H1 (cell line): ENCODE results near the gene SPDYE2B. TPM values are rescaled to one million over a fixed set of nuclear protein-coding genes. Genes with fewer than 3 reads are reported as not detected.
"Not testable (repeated sequence)": the region's sequence is repeated elsewhere in the genome, so short reads cannot be mapped to it uniquely, and the experiment has no call there.

Experiments
- CTCF ChIA-PET: fragments of 300-600 bp; sonication (Branson Sonifier 250); formaldehyde crosslinking; loops from one replicate; lab custom pipeline; 2021; ENCODE audit not compliant: partially characterized antibody; lab: Charles Lee
- POLR2A ChIA-PET: fragments of 300-600 bp; sonication (Branson Sonifier 250); formaldehyde crosslinking; loops from one replicate; lab custom pipeline; 2021; ENCODE audit warnings: inconsistent platforms; ENCODE audit not compliant: partially characterized antibody; lab: Charles Lee
- DNase-seq, 2 experiments: peaks; one replicate each; pipeline versions ENCODE4 v3.0.0 to v3.0.0-alpha.2; 2010 to 2022; ENCODE audit warnings: low spot score in 2 of 2, low read depth in 1 of 2, mixed read lengths in 1 of 2
- FAIRE-seq: peaks from 2 replicates; lab custom pipeline; 2011; peaks lifted over from hg19 to GRCh38; lab: Jason Lieb, UNC
- H2AFZ ChIP-seq: 2 replicates; pipeline ENCODE4 v1.8.1; 2012; ENCODE audit warnings: low read length, inconsistent platforms
- H2AK5ac ChIP-seq: 2 replicates; pipeline ENCODE4 v1.6.1; 2013; ENCODE audit warnings: low read depth, low read length
- H2BK120ac ChIP-seq: replicated peaks from 2 replicates; pipeline ENCODE3; 2013; ENCODE audit warnings: low read depth, low read length, inconsistent platforms
- H2BK12ac ChIP-seq: 2 replicates; pipeline ENCODE4 v1.6.1; 2013; ENCODE audit warnings: low read depth, low read length
- H2BK15ac ChIP-seq: 2 replicates; pipeline ENCODE4 v1.6.1; 2013; ENCODE audit warnings: low read length
- H2BK20ac ChIP-seq: 2 replicates; pipeline ENCODE4 v1.6.1; 2013; ENCODE audit warnings: low read length
- H2BK5ac ChIP-seq: 2 replicates; pipeline ENCODE4 v1.6.1; 2013; ENCODE audit warnings: low read depth, low read length
- H3K14ac ChIP-seq: 2 replicates; pipeline ENCODE4 v1.6.1; 2013; ENCODE audit warnings: inconsistent platforms; ENCODE audit not compliant: insufficient read length
- H3K18ac ChIP-seq: 2 replicates; pipeline ENCODE4 v1.6.1; 2013; ENCODE audit warnings: low read length; ENCODE audit errors: extremely low read depth
- H3K23ac ChIP-seq: 2 replicates; pipeline ENCODE4 v1.6.1; 2013; ENCODE audit warnings: inconsistent platforms; ENCODE audit not compliant: insufficient read length
- H3K23me2 ChIP-seq: 2 replicates; pipeline ENCODE4 v1.6.1; 2013; ENCODE audit warnings: low read depth, low read length
- H3K27ac ChIP-seq: 2 replicates; pipeline ENCODE4 v1.6.1; 2011; ENCODE audit warnings: low read depth, low read length, inconsistent platforms
- H3K27me3 ChIP-seq, 4 experiments: replicated peaks in 1 of 4; 1 replicate in 1 of 4; 2 replicates in 3 of 4; pipeline versions ENCODE4 v1.6.1 to v1.8.1; 2011 to 2013; ENCODE audit warnings: low read length in 3 of 4, mild to moderate bottlenecking in 3 of 4, inconsistent platforms in 2 of 4, mixed read lengths in 2 of 4, moderate library complexity in 1 of 4; ENCODE audit not compliant: control insufficient read depth in 3 of 4, insufficient read depth in 3 of 4; ENCODE audit errors: extremely low read depth in 1 of 4
- H3K36me3 ChIP-seq, 4 experiments: 2 replicates each; pipeline versions ENCODE4 v1.6.1 to v1.8.1; 2011 to 2013; ENCODE audit warnings: mild to moderate bottlenecking in 4 of 4, low read length in 3 of 4, moderate library complexity in 2 of 4, control low read depth in 1 of 4, inconsistent platforms in 1 of 4; ENCODE audit not compliant: insufficient read depth in 4 of 4, control insufficient read depth in 2 of 4
- H3K4ac ChIP-seq: replicated peaks from 2 replicates; pipeline ENCODE3; 2013; ENCODE audit warnings: low read length, low read depth, mixed read lengths, inconsistent platforms; ENCODE audit not compliant: insufficient read length
- H3K4me1 ChIP-seq, 4 experiments: replicated peaks in 1 of 4; 1 replicate in 1 of 4; 2 replicates in 3 of 4; pipeline versions ENCODE4 v1.6.1 to v1.8.1; 2011 to 2013; ENCODE audit warnings: low read length in 3 of 4, inconsistent platforms in 2 of 4, mixed read lengths in 1 of 4; ENCODE audit not compliant: insufficient read depth in 4 of 4, control insufficient read depth in 3 of 4
- H3K4me2 ChIP-seq, 2 experiments: 2 replicates each; pipeline versions ENCODE4 v1.6.1 to v1.8.1; 2011 to 2013; ENCODE audit warnings: low read depth in 2 of 2, low read length in 2 of 2, control low read depth in 1 of 2, inconsistent platforms in 1 of 2, mild to moderate bottlenecking in 1 of 2; ENCODE audit not compliant: insufficient read depth in 1 of 2
- H3K4me3 ChIP-seq, 4 experiments: fragments of 200-600, 300-600 bp in 1 of 4; sonication (generic), shearing (Covaris generic), sonication (Bioruptor Twin) in 1 of 4; 2 replicates each; pipeline versions ENCODE4 v1.5.1 to v1.8.1; 2011 to 2016; ENCODE audit warnings: low read length in 4 of 4, low read depth in 3 of 4, control low read depth in 2 of 4, inconsistent platforms in 2 of 4, mild to moderate bottlenecking in 2 of 4, mixed read lengths in 1 of 4, moderate library complexity in 1 of 4; ENCODE audit not compliant: insufficient read depth in 2 of 4; ENCODE audit errors: extremely low read depth in 1 of 4
- H3K56ac ChIP-seq: replicated peaks from 2 replicates; pipeline ENCODE3; 2013; ENCODE audit warnings: low read depth, mild to moderate bottlenecking, mixed read lengths, low read length, inconsistent platforms; ENCODE audit not compliant: insufficient read length
- H3K79me1 ChIP-seq: 2 replicates; pipeline ENCODE4 v1.6.1; 2013; ENCODE audit warnings: low read depth, low read length, control low read depth
- H3K79me2 ChIP-seq, 2 experiments: 2 replicates each; pipeline versions ENCODE4 v1.6.1 to v1.8.1; 2012 to 2013; ENCODE audit warnings: low read length in 2 of 2, mild to moderate bottlenecking in 2 of 2, inconsistent platforms in 1 of 2; ENCODE audit not compliant: insufficient read depth in 2 of 2, control insufficient read depth in 1 of 2
- H3K9ac ChIP-seq, 4 experiments: replicated peaks in 1 of 4; 1 replicate in 1 of 4; 2 replicates in 3 of 4; pipeline versions ENCODE4 v1.6.1 to v1.8.1; 2011 to 2013; ENCODE audit warnings: low read depth in 3 of 4, low read length in 3 of 4, control low read depth in 2 of 4, mild to moderate bottlenecking in 2 of 4, moderate library complexity in 2 of 4, inconsistent platforms in 1 of 4; ENCODE audit errors: extremely low read depth in 1 of 4
- H3K9me3 ChIP-seq, 2 experiments: 2 replicates each; pipeline versions ENCODE4 v1.6.1 to v1.8.1; 2012 to 2013; ENCODE audit warnings: mild to moderate bottlenecking in 2 of 2, moderate library complexity in 2 of 2, control low read depth in 1 of 2, inconsistent platforms in 1 of 2, low read depth in 1 of 2, low read length in 1 of 2, mixed read lengths in 1 of 2; ENCODE audit not compliant: insufficient read depth in 2 of 2
- H4K20me1 ChIP-seq, 2 experiments: replicated peaks in 1 of 2; 2 replicates each; pipeline versions ENCODE3 to v1.8.1; 2011 to 2013; ENCODE audit warnings: inconsistent platforms in 2 of 2, low read length in 2 of 2, mild to moderate bottlenecking in 1 of 2; ENCODE audit not compliant: insufficient read depth in 2 of 2, control insufficient read depth in 1 of 2
- H4K5ac ChIP-seq: 2 replicates; pipeline ENCODE4 v1.6.1; 2013; ENCODE audit warnings: low read length, low read depth, mixed read lengths, inconsistent platforms; ENCODE audit not compliant: insufficient read length
- H4K8ac ChIP-seq: 2 replicates; pipeline ENCODE4 v1.8.0; 2013; ENCODE audit warnings: mild to moderate bottlenecking, moderate library complexity, low read length, inconsistent platforms; ENCODE audit not compliant: insufficient read depth; ENCODE audit errors: extremely low read depth
- H4K91ac ChIP-seq: replicated peaks from 2 replicates; pipeline ENCODE3; 2013; ENCODE audit warnings: low read length, mixed read lengths, inconsistent platforms; ENCODE audit not compliant: insufficient read length
- WGBS, 2 experiments: shearing (Covaris generic) in 1 of 2; methylation state at CpG; one replicate each; pipeline versions ENCODE4 v1.1.6 to v1.1.7; 2013 to 2015; ENCODE audit warnings: low lambda C conversion rate in 2 of 2, mixed read lengths in 2 of 2, inconsistent platforms in 1 of 2, low coverage in 1 of 2, missing lambda C conversion rate in 1 of 2; ENCODE audit not compliant: insufficient replicate concordance in 2 of 2, insufficient coverage in 1 of 2, insufficient read length in 1 of 2; ENCODE audit errors: extremely low coverage in 1 of 2, missing lambda C conversion rate in 1 of 2; 5-methylcytosine and 5-hydroxymethylcytosine counted together
- polyA plus RNA-seq, 7 experiments: library from polyadenylated mRNA; depleted of rRNA in 3 of 7; stranded (reverse) in 5 of 7; unstranded in 2 of 7; fragments of >200 nt in 5 of 7; fragments of 200-250 nt in 2 of 7; gene quantifications; 1 replicate in 5 of 7; 2 replicates in 1 of 7; 4 replicates in 1 of 7; pipeline versions ENCODE4 v1.2.1 to v1.2.3, GENCODE V29; 2011 to 2013; ENCODE audit warnings: missing spikeins in 2 of 7, mixed read lengths in 2 of 7
- total RNA-seq: library from RNA; stranded (reverse); fragmentation: NEBNext Ultra II Directional; extraction: Animal tissue kit (Norgen Biotek cat#: 25700); gene quantifications from 2 replicates; pipeline ENCODE4 v1.2.1, GENCODE V29; 2021

Gene SPDYE2B
- total and polyA plus RNA-seq, 2 of the 8 experiments (the other 6 are each of a cell fraction or from before 2014, with no cell fraction given): not detected

DNA sequence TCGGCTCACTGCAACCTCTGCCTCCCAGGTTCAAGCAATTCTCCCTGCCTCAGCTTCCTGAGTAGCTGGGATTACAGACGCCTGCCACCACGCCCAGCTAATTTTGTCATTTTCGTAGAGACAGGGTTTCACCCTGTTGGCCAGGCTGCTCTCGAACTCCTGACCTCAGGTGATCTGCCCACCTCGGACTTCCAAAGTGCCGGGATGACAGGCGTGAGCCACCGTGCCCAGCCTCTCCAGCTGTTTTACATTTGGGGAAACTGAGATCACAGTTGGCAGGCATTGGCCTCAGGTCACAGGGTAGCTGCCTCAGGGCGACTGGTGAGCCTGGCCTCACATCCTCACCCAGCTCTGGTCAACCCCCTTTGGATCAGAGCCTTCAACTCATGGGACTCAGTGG lies 40.4 kb upstream of the SPDYE2B start:
- H2AK5ac ChIP-seq, H3K4me1 ChIP-seq, H3K4me3 ChIP-seq, H3K14ac ChIP-seq, H3K9me3 ChIP-seq, H3K23me2 ChIP-seq, H4K8ac ChIP-seq, CTCF ChIA-PET, DNase-seq, H3K79me1 ChIP-seq, H2BK15ac ChIP-seq, H3K27me3 ChIP-seq, H3K4ac ChIP-seq, H2BK20ac ChIP-seq, H3K4me2 ChIP-seq, H3K9ac ChIP-seq, POLR2A ChIA-PET, H4K91ac ChIP-seq, FAIRE-seq, H3K27ac ChIP-seq, H3K56ac ChIP-seq, H3K18ac ChIP-seq, H2AFZ ChIP-seq, H2BK12ac ChIP-seq, H3K79me2 ChIP-seq, H4K20me1 ChIP-seq, H4K5ac ChIP-seq, H2BK5ac ChIP-seq, H3K23ac ChIP-seq, H3K36me3 ChIP-seq, H2BK120ac ChIP-seq: not testable (repeated sequence)
- 89% methylated on average over 6 of the region's 10 CpGs; no CpG with 5 or more reads in 1 of the 2 experiments for WGBS, 2 experiments

- 100% methylated on average over 2 of the region's 7 CpGs; no CpG with 5 or more reads in 1 of the 2 experiments for WGBS, 2 experiments
- H3K27me3 ChIP-seq, POLR2A ChIA-PET, H4K5ac ChIP-seq, H3K79me2 ChIP-seq, H2AK5ac ChIP-seq, H3K4ac ChIP-seq, H3K4me3 ChIP-seq, H4K20me1 ChIP-seq, H3K23ac ChIP-seq, H2BK15ac ChIP-seq, H3K4me2 ChIP-seq, H3K9me3 ChIP-seq, H3K9ac ChIP-seq, H4K91ac ChIP-seq, H3K14ac ChIP-seq, H4K8ac ChIP-seq, H2AFZ ChIP-seq, H3K36me3 ChIP-seq, H3K23me2 ChIP-seq, H2BK120ac ChIP-seq, H2BK20ac ChIP-seq, FAIRE-seq, CTCF ChIA-PET, H2BK12ac ChIP-seq, H3K4me1 ChIP-seq, H3K79me1 ChIP-seq, H2BK5ac ChIP-seq, H3K56ac ChIP-seq, H3K27ac ChIP-seq, H3K18ac ChIP-seq: not testable (repeated sequence)
- peak in 1 of 2 experiments; percentile 54 for DNase-seq
These were observed 39.7 kb upstream of the SPDYE2B start for GRCh38 chr7:102610441-102610840.
